Adipose tissue (tissue), 3 donors: ENCODE results near the gene SLC5A7. TPM values are rescaled to one million over a fixed set of nuclear protein-coding genes. Genes with fewer than 3 reads are reported as not detected.

Experiments
- H3K27ac ChIP-seq: one replicate; pipeline ENCODE4 v1.5.1; 2013; ENCODE audit warnings: low read depth, low read length
- WGBS, 3 donors: extraction: QIAGEN DNeasy Blood & Tissue Kit; methylation state at CpG; one replicate each; pipeline ENCODE4 v1.1.7; 2013; 5-methylcytosine and 5-hydroxymethylcytosine counted together
- polyA plus RNA-seq, 3 donors: library from polyadenylated mRNA; stranded (reverse); fragments of 200-250 nt; gene quantifications; one replicate each; pipeline ENCODE4 v1.2.3, GENCODE V29; 2013
- donor health status: healthy with polysubstance abuse.
- donor health status: Bipolar disorder and iron deficiency.
- donor health status: healthy.

Gene SLC5A7
- polyA plus RNA-seq: under 1 TPM; 0.01 to 0.11 (median 0.03) TPM

DNA sequence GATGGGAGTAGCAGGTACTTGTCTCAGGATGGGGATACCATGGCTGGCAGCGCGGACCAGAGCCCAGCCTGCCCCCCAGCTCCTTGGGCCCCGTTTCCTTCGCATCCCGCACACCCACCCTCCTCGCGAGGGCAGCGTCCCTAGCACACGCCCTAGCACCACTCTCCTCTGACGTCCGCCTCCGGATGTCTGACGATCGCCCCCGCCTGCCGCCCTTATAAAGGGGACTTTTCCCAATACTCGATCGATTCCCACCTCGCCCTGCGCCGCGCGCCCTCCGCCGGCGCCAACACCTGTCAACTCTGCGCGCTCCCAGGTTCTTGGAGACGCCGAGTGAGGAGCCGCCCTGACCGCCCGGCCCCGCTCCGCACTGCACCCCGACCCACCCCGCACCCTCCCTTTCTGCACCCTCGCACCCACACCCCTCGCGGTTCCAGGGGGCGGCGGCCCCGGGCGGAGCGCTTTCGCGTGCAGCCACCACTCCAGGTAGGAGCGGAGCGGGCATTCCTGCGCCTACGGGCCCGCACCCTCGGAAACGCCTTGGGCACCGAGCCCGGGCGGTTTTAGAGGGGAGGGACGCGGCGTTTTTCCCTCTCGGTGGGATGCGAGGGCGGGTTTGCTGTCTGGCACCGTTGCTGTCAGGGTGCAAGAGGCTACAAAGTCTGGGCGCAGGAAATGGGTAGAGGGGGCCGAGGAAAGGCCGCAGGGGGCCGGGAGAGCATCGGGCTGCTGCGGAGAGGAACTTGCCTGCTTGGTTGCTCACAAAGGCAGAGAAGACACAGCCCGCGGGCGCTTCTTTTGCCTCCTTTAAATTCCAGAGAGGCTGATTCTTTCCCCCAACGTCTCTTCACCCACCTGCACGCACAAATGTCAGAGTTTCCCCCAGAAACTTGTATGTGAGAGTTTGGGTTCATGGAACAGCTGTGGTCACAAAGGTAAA is at the start of gene SLC5A7:
Gene SLC5A7 (plus strand): TSS at position 247 of the 940 bp plus-strand sequence. CDS start 1,632 bp downstream, outside the sequence.
- no peak within 1 kb of the TSS for H3K27ac ChIP-seq
- WGBS, 3 donors: 2 to 3% (median 3%) methylated on average over 63 to 75 of the region's 75 CpGs

DNA sequence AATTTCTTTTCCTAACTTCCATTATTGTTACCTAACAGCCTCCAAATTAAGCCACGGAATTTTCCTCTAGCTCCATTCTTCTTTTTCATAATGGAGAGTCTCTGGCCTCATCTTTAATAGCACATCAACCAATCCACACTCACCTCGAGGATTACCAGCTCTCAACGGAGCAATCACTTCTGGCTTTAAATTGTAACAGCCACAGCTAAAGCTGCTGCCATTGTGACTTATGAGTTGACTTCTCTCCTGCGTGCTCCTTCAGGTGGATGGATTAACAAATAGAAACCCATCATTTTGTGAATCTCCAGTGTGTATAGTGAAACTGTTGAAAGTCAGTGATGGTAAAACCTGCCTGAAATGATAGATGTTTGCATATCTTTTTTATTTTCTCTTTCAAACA is 24.9 kb upstream of the SLC5A7 start:
- 46 to 65% (median 47%) methylated on average over 4 of the region's 4 CpGs for WGBS, 3 donors
- H3K27ac ChIP-seq: no peak overlapping the region

DNA sequence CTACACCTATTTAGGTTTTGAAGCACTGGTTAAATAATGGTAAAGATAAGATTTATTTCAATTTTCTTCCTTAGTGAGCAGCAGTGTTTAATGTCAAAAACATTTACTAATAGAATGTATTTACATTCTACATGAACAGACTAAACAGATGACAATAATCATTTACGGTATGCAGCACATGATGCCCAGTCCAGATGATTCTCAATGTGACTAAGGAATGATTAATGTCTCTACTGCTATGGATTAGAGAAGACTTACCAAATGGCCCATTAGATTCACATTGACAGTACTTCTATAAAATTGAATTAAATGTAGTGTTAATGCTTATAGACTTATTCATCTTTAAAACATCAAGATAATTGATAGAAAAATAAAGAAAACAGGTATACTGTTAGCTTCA is 22.1 kb upstream of the SLC5A7 start:
- 70 to 90% (median 78%) methylated on average over 1 of the region's 1 CpG for WGBS, 3 donors
- H3K27ac ChIP-seq: no peak overlapping the region

DNA sequence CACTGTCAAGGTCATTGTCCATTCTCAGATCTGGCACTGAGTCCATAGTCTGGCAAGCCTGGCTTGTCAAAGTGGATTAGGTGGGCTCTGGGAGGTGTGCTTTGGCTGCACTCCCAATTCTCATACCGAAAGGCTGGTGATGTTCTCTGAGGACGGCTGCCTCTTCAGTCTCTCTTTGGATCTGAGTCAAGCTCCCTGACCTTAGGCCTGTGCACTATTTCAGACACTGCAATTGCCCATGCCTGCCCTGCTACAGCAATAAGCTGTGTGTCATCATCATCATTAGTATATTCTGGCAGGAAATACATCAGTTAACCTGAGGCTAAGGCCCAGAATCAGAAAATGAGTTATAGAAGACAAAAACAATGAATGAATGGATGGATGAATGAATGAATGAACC is 1.6 kb upstream of the SLC5A7 start:
- WGBS, 3 donors: 66 to 78% (median 76%) methylated on average over 2 of the region's 2 CpGs
- no peak overlapping the region for H3K27ac ChIP-seq

DNA sequence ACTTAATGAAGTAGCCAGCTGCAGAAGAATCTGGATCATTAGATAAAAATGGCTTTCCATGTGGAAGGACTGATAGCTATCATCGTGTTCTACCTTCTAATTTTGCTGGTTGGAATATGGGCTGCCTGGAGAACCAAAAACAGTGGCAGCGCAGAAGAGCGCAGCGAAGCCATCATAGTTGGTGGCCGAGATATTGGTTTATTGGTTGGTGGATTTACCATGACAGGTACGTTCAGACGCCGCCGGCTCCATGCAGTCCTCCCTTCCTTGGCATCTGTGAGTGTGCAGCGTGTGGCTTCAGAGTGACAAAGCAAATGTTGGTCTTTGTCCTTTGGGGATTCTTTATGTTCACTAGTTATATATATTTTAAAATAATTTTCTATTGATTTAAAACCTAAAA is 1.8 kb downstream of the SLC5A7 start:
- 82 to 93% (median 91%) methylated on average over 10 of the region's 10 CpGs for WGBS, 3 donors
- H3K27ac ChIP-seq: no peak overlapping the region

DNA sequence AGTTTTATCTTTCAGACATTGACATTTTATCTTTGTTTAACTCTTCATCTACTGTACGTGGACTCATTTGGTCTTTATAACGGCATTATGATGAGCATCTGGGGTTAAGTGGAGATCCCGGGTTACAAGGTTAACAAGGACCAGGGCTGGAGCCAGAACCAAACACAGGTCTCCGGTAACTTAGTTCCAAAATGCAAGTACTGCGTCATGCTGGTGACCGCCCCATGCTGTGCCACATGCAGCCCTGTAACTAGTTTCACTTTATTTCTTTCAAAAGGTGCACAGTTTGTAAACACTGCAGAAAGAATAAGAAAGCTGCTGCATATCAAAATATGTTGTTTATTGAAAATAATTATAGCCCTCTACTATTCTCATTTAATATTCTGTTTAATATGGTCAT is 3.1 kb downstream of the SLC5A7 start:
- H3K27ac ChIP-seq: no peak overlapping the region
- WGBS, 3 donors: 79 to 81% (median 80%) methylated on average over 6 of the region's 6 CpGs

DNA sequence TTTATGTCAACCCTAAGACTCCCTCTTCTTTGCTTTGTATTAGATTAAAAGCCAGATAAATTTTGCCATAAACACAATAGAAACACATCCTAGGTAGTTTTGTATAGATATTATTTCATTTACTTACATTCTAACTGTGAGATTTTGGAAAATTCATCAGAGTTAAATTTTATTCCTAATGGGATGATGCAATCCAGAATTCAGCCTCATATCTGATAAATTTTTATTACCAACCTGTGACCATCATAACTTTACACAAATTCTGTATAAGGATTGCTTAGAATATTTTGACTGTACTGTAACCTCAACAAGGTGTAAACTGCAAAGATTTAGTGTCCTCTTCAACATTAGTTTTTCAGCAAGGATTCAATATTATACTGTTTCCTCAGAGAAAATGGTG is 4.4 kb downstream of the SLC5A7 start:
- H3K27ac ChIP-seq: no peak overlapping the region

DNA sequence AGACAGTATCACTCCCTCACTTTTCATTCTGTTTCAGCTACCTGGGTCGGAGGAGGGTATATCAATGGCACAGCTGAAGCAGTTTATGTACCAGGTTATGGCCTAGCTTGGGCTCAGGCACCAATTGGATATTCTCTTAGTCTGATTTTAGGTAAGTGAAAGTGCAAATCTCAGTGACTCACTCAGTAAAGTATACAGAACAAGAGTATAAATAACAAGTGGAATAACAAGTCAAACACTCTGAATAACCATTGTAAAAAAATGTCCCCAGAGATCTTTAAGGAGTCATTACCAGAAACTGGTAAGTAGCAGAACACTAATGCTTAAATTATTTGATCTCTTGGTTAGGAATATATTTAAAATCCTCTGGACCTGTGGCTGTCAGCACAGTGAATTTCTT is 5.7 kb downstream of the SLC5A7 start:
- H3K27ac ChIP-seq: no peak overlapping the region
- WGBS, 3 donors: 66 to 80% (median 78%) methylated on average over 1 of the region's 1 CpG

DNA sequence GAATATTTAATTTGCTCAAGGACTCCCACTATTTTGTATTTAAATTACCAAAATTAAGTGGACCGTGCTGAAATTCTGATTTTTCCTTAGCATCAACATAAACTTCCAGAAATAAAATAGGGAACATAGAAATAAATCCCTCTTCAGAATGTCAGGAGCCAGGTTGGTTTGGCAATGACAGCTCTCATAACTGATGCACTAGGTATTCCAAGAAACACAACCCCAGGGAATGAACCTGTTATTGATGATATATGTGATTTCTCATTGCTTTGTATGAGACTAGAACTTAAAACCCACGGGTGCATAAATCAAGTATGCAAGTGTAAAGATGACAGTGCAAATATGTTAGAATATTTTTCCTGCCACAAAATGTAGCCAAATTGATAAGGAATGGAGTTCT is 12.8 kb downstream of the SLC5A7 start:
- 59 to 75% (median 63%) methylated on average over 2 of the region's 2 CpGs for WGBS, 3 donors
- no peak overlapping the region for H3K27ac ChIP-seq

DNA sequence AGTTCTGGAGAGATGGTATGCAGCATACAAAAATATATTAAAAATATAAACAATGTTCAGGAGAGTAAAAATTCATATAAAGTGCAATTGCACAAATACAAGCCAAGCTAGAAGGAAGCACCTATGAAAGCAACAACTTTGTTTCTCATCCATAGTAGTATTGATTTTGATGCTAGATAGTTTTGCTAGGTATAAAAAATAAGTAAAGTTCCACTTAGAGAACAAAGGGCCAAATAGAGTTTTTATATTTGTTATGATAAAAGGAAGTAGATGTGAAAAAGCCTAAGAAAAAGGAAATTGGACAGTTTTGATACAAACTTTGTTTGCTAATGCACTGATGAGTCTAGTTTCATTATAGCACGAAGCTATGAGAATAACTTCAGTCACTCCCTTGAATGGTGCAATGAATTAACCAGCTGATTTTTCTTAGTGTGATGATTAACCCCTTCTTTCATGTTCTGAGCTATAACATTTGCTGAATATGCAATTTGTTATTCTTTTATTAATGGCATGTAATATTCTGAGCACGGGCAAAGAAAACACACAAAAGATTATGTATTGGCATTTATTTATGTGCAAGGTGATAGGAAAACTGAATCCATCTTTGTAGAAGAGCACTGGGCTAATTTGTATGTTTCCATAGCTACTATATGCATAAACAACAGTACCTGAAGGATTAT is 24.7 kb downstream of the SLC5A7 start:
- no peak overlapping the region for H3K27ac ChIP-seq
- 79 to 82% (median 79%) methylated on average over 2 of the region's 2 CpGs for WGBS, 3 donors

DNA sequence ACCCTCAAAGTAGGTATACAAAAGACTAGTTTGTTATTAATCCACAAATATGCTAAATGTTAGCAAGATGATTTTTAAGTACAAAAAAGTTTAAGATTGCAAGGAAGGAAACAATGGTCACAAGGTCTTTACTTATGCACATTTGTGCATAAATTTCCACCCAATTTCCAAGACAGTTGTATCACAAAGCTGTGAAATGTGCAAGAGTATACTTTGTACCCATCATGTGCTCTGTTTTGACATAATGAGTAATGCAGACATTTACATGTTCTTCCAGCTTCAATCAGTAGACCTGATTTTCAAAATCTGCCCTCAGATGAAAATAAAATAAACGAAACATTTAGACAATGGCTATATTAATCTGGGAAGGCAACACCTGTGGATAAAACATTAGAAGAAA is 27.0 kb downstream of the SLC5A7 start:
- H3K27ac ChIP-seq: no peak overlapping the region
- WGBS, 3 donors: 66 to 88% (median 85%) methylated on average over 1 of the region's 1 CpG

DNA sequence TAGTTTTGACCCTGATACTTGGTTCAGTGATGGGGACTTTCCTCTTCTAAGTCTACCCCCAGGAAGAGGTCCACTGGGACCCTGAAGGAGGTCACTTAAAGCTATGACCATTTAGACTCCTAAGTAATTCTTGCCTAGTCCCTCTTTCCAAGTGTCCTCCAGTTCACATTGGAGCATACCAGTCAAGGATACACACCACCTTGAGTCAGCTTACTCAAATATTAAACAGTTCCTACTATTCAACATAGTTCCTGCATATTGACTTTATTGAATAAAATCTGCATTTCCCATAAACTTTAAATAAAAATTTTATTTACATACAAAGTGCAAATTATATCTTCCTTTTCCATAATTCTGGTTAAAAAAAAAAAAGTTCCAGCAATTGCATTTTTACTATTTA is 36.3 kb downstream of the SLC5A7 start:
- H3K27ac ChIP-seq: no peak overlapping the region

DNA sequence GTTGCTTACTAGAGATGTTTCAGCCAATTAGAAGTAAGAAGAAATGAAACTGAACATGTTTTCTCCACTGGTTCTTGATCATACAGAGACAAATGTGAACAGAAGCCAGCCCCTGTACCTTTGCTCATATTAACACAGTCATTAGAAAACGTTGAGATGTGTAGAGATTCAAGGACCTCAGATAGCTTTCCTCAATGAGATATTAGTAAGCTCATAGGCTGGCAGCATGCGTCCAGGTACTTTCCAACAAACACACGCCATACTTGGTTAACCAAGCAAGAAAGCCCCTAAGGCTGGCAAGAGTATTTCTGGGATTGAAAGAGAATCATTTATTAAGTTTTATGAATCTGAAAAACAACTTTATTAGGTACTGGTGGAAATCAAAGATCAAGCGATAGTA is 37.5 kb downstream of the SLC5A7 start:
- H3K27ac ChIP-seq: no peak overlapping the region
- WGBS, 3 donors: 74 to 85% (median 79%) methylated on average over 4 of the region's 4 CpGs

DNA sequence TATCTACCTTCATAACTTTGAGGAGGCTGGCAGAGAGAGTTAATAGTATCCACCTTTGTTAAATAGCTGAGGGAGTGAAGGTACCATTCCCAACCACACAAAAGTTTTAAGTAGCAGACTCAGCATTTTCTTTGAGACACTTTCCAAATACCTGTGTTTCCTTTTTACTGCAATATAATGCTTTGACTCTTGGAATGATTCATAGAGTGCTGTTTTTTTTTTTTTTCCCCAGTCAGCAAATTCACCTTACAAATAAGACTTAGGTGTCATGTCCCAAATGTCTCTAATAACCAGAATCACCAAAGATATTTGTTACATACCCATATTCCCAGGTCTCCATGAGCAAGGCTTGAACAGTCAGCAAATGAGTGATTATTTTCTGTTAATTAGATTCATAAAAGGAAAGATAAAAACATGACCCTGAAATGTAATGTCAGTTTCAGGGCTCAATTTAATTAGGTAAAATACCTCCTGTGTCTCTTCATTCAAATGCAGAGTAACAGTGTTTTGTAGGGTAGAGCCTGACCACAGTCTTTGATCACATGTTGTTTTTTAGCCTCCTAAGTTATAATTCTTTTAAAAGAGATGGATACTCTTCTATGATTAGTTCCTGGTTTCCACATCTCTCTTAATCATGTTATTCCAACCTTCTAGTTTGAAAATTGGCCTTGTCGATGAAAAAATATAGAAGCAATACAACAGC is 39.9 kb downstream of the SLC5A7 start:
- WGBS, 3 donors: 90 to 93% (median 92%) methylated on average over 1 of the region's 1 CpG
- H3K27ac ChIP-seq: no peak overlapping the region

DNA sequence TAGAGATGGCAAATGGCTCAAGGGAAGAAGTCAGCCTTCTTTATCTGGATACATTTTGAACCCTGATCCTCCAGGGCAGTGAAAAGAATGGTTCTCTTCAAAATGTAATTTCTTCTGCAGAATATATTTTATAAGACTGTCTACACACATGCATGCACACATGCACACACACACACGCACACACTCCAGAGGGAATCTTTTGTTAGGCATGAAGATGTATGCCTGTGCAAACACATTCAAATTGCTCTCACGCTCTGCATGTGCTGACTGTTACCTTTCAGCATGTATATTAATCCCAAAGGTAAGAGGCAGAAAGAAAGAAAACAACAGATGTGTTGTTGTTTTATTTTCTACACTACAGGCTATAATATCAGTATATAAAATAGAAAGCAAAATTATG is 43.2 kb downstream of the SLC5A7 start:
- 79 to 89% (median 84%) methylated on average over 2 of the region's 2 CpGs for WGBS, 3 donors
- no peak overlapping the region for H3K27ac ChIP-seq

DNA sequence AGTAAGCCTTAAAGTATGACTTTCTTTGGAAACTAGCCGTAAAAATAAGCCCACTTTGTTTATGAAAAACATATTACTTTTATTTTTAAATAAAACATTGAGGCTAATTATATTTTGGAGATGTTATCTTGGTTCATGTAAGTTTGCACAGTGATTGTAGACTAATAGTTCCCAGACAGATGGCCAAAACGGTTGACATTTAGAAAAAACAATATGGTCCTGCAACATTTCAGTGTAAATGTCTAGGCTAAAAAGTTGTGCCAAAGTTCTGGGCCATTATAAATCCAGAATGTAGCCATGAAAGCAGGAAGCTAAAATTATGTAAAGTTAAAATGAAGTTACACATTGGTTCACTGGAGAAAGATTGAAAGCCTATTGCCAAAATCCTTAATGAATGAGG is 43.6 kb downstream of the SLC5A7 start:
- H3K27ac ChIP-seq: no peak overlapping the region
- WGBS, 3 donors: 60 to 64% (median 60%) methylated on average over 2 of the region's 2 CpGs

DNA sequence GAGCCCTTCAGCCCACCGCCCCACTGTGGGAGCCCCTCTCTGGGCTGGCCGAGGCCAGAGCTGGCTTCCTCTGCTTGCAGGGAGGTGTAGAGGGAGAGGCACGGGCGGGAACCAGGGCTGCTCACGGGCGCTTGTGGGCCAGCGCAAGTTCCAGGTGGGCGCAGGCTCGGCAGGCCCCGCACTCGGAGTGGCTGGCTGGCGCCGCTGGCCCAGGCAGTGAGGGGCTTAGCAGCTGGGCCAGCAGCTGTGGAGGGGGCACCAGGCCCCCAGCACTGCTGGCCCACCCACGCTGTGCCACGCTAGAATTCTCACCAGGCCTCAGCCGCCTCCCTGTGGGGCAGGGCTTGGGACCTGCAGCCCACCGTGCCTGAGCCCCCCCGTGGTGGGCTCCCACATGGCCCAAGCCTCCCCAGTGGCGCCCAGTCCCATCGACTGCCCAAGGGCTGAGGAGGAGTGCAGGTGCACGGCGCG is 45.2 kb downstream of the SLC5A7 start:
- H3K27ac ChIP-seq: no peak overlapping the region
- WGBS, 3 donors: 93 to 96% (median 94%) methylated on average over 23 of the region's 23 CpGs

DNA sequence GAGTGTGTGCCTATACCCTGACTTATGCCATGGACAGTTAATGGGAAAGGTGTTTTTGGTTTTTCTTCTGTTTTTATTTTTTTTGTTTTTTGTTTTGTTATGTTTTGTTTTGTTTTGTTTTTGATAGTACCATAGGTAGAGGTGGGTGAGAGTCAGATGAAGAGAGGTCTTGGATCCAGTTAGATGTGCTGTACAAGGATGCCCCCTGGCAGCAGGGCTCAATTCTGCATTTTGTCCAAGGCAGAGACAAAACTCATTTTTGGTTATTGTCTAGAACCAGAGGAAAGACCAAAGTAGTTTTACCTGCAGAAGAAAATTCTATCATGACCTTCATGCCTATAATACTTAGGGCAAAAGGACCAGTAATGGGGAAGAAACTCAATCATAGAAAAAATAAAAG is 48.5 kb downstream of the SLC5A7 start:
- H3K27ac ChIP-seq: no peak overlapping the region

DNA sequence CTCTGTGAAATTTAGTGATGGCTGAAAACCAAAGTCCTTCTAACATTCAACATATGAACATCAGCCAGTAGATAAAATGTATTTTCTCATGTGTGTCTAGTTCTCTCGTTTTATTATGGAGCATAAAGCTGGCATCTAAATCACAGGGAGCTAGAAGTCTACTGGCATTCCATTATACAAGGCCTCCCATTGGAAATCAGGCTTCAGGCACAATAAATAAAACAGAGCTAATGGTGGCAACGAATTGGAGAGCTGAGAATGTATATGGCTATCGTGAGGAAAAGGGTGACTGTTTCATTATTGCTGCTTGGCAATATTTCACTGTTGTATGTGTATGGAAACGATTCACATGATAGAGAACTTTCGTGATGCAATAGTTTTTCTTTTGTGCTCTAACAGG is 62.4 kb downstream of the SLC5A7 start:
- H3K27ac ChIP-seq: no peak overlapping the region
- 68 to 73% (median 72%) methylated on average over 5 of the region's 5 CpGs for WGBS, 3 donors
